H9 (cell line): ENCODE results near the gene MSANTD2. TPM values are rescaled to one million over a fixed set of nuclear protein-coding genes. Genes with fewer than 3 reads are reported as not detected.

Experiments used
- DNase-seq: peaks from one replicate; pipeline ENCODE4 v3.0.0-alpha.2; 2017
- H2AFZ ChIP-seq: one replicate; pipeline ENCODE4 v1.6.1; 2013; ENCODE audit warnings: mild to moderate bottlenecking, low read length, control low read depth, moderate library complexity
- H2AK5ac ChIP-seq: 2 replicates; pipeline ENCODE4 v1.6.1; 2013; ENCODE audit warnings: low read length, control low read depth, mixed read lengths; ENCODE audit not compliant: insufficient read length
- H2BK120ac ChIP-seq: one replicate; pipeline ENCODE4 v1.6.1; 2013; ENCODE audit warnings: low read depth, mild to moderate bottlenecking, low read length, control low read depth, inconsistent platforms; ENCODE audit not compliant: poor library complexity, severe bottlenecking
- H2BK12ac ChIP-seq: 2 replicates; pipeline ENCODE4 v1.6.1; 2013; ENCODE audit warnings: low read length, control low read depth, mixed read lengths, low read depth; ENCODE audit not compliant: insufficient read length
- H2BK15ac ChIP-seq: 2 replicates; pipeline ENCODE4 v1.6.1; 2013; ENCODE audit warnings: low read depth, low read length, control low read depth
- H2BK20ac ChIP-seq: one replicate; pipeline ENCODE4 v1.6.1; 2013; ENCODE audit warnings: low read depth, mild to moderate bottlenecking, low read length, control low read depth, inconsistent platforms; ENCODE audit not compliant: poor library complexity, severe bottlenecking
- H2BK5ac ChIP-seq: 2 replicates; pipeline ENCODE4 v1.6.1; 2013; ENCODE audit warnings: low read length, control low read depth, mixed read lengths; ENCODE audit not compliant: insufficient read length
- H3K14ac ChIP-seq: 2 replicates; pipeline ENCODE4 v1.6.1; 2013; ENCODE audit warnings: low read length, control low read depth; ENCODE audit not compliant: insufficient read depth
- H3K18ac ChIP-seq: 2 replicates; pipeline ENCODE4 v1.6.1; 2013; ENCODE audit warnings: low read depth, mild to moderate bottlenecking, mixed read lengths, low read length, control low read depth; ENCODE audit not compliant: insufficient read length
- H3K23ac ChIP-seq: 2 replicates; pipeline ENCODE4 v1.6.1; 2013; ENCODE audit warnings: low read length, control low read depth, mixed read lengths, low read depth; ENCODE audit not compliant: insufficient read length
- H3K23me2 ChIP-seq: 2 replicates; pipeline ENCODE4 v1.6.1; 2013; ENCODE audit warnings: low read depth, mild to moderate bottlenecking, mixed read lengths, low read length, control low read depth; ENCODE audit not compliant: insufficient read length, poor library complexity, severe bottlenecking
- H3K27ac ChIP-seq: 2 replicates; pipeline ENCODE4 v1.5.1; 2013; ENCODE audit warnings: low read length, control low read depth, mixed read lengths, low read depth; ENCODE audit not compliant: insufficient read length
- H3K27me3 ChIP-seq: 2 replicates; pipeline ENCODE4 v1.6.1; 2013; ENCODE audit warnings: low read length, control low read depth, inconsistent platforms; ENCODE audit not compliant: insufficient read depth
- H3K4ac ChIP-seq: 2 replicates; pipeline ENCODE4 v1.6.1; 2013; ENCODE audit warnings: low read depth, mild to moderate bottlenecking, control low read depth, inconsistent platforms, low read length, moderate library complexity
- H3K4me1 ChIP-seq: 2 replicates; pipeline ENCODE4 v1.6.1; 2013; ENCODE audit warnings: low read length, control low read depth, inconsistent platforms; ENCODE audit not compliant: insufficient read depth
- H3K4me2 ChIP-seq: 2 replicates; pipeline ENCODE4 v1.6.1; 2013; ENCODE audit warnings: low read length, control low read depth, mixed read lengths; ENCODE audit not compliant: insufficient read length, insufficient read depth
- H3K56ac ChIP-seq: 2 replicates; pipeline ENCODE4 v1.6.1; 2013; ENCODE audit warnings: low read depth, mild to moderate bottlenecking, mixed read lengths, low read length, control low read depth; ENCODE audit not compliant: insufficient read length
- H3K79me1 ChIP-seq: 2 replicates; pipeline ENCODE4 v1.6.1; 2013; ENCODE audit warnings: low read depth, mild to moderate bottlenecking, moderate library complexity, low read length, control low read depth, inconsistent platforms; ENCODE audit not compliant: insufficient read depth, poor library complexity, severe bottlenecking
- H3K79me2 ChIP-seq: 2 replicates; pipeline ENCODE4 v1.6.1; 2013; ENCODE audit warnings: low read length, control low read depth, inconsistent platforms; ENCODE audit not compliant: insufficient read depth
- H3K9ac ChIP-seq: 2 replicates; pipeline ENCODE4 v1.6.1; 2013; ENCODE audit warnings: low read length, control low read depth, mixed read lengths; ENCODE audit not compliant: insufficient read length; ENCODE audit errors: extremely low read depth
- H3K9me3 ChIP-seq: one replicate; pipeline ENCODE4 v1.6.1; 2013; ENCODE audit warnings: low read depth, low read length, inconsistent platforms; ENCODE audit not compliant: control insufficient read depth
- H3T11ph ChIP-seq: one replicate; pipeline ENCODE4 v1.6.1; 2013; ENCODE audit warnings: mild to moderate bottlenecking, low read length, control low read depth, inconsistent platforms
- H4K20me1 ChIP-seq: one replicate; pipeline ENCODE4 v1.6.1; 2013; ENCODE audit not compliant: control insufficient read depth, insufficient read length, insufficient read depth
- H4K5ac ChIP-seq: 2 replicates; pipeline ENCODE4 v1.6.1; 2013; ENCODE audit warnings: low read depth, mild to moderate bottlenecking, mixed read lengths, low read length, control low read depth; ENCODE audit not compliant: insufficient read length
- H4K8ac ChIP-seq: replicated peaks from 2 replicates; pipeline ENCODE4 v1.6.1; 2013; ENCODE audit warnings: low read length, control low read depth, mixed read lengths, low read depth; ENCODE audit not compliant: insufficient read length
- H4K91ac ChIP-seq: 2 replicates; pipeline ENCODE4 v1.6.1; 2013; ENCODE audit warnings: low read depth, mild to moderate bottlenecking, moderate library complexity, mixed read lengths, low read length, control low read depth; ENCODE audit not compliant: insufficient read length
- H3K27ac Mint-ChIP-seq, 3 experiments: 2 replicates in 2 of 3; 3 replicates in 1 of 3; pipeline ENCODE4 v1.8.0; 2020 to 2021; ENCODE audit warnings: mixed read lengths in 3 of 3, mild to moderate bottlenecking in 1 of 3, moderate library complexity in 1 of 3
- H3K27me3 Mint-ChIP-seq: 2 replicates; pipeline ENCODE4 v1.8.0; 2021; ENCODE audit warnings: low read depth, mild to moderate bottlenecking, moderate library complexity, mixed read lengths
- H3K36me3 Mint-ChIP-seq, 3 experiments: 2 replicates in 2 of 3; 3 replicates in 1 of 3; pipeline ENCODE4 v1.8.0; 2020 to 2021; ENCODE audit warnings: low read depth in 3 of 3, mixed read lengths in 3 of 3; ENCODE audit not compliant: insufficient read depth in 1 of 3
- H3K4me1 Mint-ChIP-seq, 2 experiments: 2 replicates each; pipeline ENCODE4 v1.8.0; 2020; ENCODE audit warnings: mixed read lengths in 2 of 2
- H3K4me3 Mint-ChIP-seq, 2 experiments: 2 replicates in 1 of 2; 3 replicates in 1 of 2; pipeline ENCODE4 v1.8.0; 2020 to 2021; ENCODE audit warnings: mild to moderate bottlenecking in 2 of 2, mixed read lengths in 2 of 2, moderate library complexity in 1 of 2
- H3K9me3 Mint-ChIP-seq, 2 experiments: 2 replicates in 1 of 2; 3 replicates in 1 of 2; pipeline ENCODE4 v1.8.0; 2020; ENCODE audit warnings: mild to moderate bottlenecking in 2 of 2, mixed read lengths in 2 of 2, moderate library complexity in 1 of 2
- CTCF ChIP-seq: fragments of 200-600 bp; sonication (generic); conservative IDR thresholded peaks from 3 replicates; pipeline ENCODE4 v1.8.0; 2021; ENCODE audit warnings: antibody characterized with exemption, mild to moderate bottlenecking
- WGBS: extraction: QIAGEN DNeasy Blood & Tissue Kit; methylation state at CpG from one replicate; pipeline ENCODE4 v1.1.7; 2013; ENCODE audit warnings: missing lambda C conversion rate, low lambda C conversion rate, mixed read lengths; ENCODE audit not compliant: insufficient read length; ENCODE audit errors: extremely low coverage; 5-methylcytosine and 5-hydroxymethylcytosine counted together
- total RNA-seq: library from RNA; stranded (reverse); gene quantifications from 2 replicates; pipeline ENCODE4 v1.2.1, GENCODE V29; 2021

The MSANTD2 gene
- total RNA-seq, 1 experiment from 2014 or later: 18.1 TPM

GRCh38 chr11:124743050-124743449 lies 57.2 kb downstream of the MSANTD2 start:
- no peak for TF ChIP-seq CTCF
- Mint-ChIP-seq H3K27ac (no peak overlapping the region), H3K4me1 (peaks cover 35 to 43% of the 10 kb centered on the region in 2 experiments), H3K27me3 (peaks cover 94% of the 10 kb centered on the region), H3K9me3 (peaks cover under 1 to 3% of the 10 kb centered on the region in 2 experiments; a peak in 2 of 5 replicates), H3K36me3 (no peaks in the 10 kb centered on the region; a peak in 1 of 7 replicates), H3K4me3 (no peak overlapping the region)
- no peaks in the 10 kb centered on the region for H3K9me3 ChIP-seq
- no peak overlapping the region for H2AFZ ChIP-seq
- H2BK5ac ChIP-seq: no peak overlapping the region
- H3K27ac ChIP-seq: no peak overlapping the region
- no peak overlapping the region for H4K91ac ChIP-seq
- H4K8ac ChIP-seq: no peak overlapping the region
- no peaks in the 10 kb centered on the region for H4K20me1 ChIP-seq
- no peak overlapping the region for H3T11ph ChIP-seq
- no peak overlapping the region for H3K56ac ChIP-seq
- peaks cover 85% of the 10 kb centered on the region for H3K27me3 ChIP-seq
- H3K18ac ChIP-seq: no peak overlapping the region
- no peak overlapping the region for H2AK5ac ChIP-seq
- H3K4me1 ChIP-seq: no peaks in the 10 kb centered on the region
- H3K9ac ChIP-seq: no peak overlapping the region
- no peaks in the 10 kb centered on the region for H3K79me2 ChIP-seq
- DNase-seq: no peak
- no peak overlapping the region for H3K14ac ChIP-seq
- no peak overlapping the region for H4K5ac ChIP-seq
- H2BK15ac ChIP-seq: no peak overlapping the region
- peaks cover 30% of the 10 kb centered on the region for H3K23me2 ChIP-seq
- H3K4ac ChIP-seq: no peak overlapping the region
- H2BK12ac ChIP-seq: no peak overlapping the region
- WGBS: no CpG with 5 or more reads among the region's 6 CpGs
- H3K4me2 ChIP-seq: no peak overlapping the region
- H2BK20ac ChIP-seq: no peak overlapping the region
- H3K23ac ChIP-seq: no peak overlapping the region
- no peak overlapping the region for H2BK120ac ChIP-seq
- no peaks in the 10 kb centered on the region for H3K79me1 ChIP-seq
